ENCODE data around the gene MCAT.

DNA sequence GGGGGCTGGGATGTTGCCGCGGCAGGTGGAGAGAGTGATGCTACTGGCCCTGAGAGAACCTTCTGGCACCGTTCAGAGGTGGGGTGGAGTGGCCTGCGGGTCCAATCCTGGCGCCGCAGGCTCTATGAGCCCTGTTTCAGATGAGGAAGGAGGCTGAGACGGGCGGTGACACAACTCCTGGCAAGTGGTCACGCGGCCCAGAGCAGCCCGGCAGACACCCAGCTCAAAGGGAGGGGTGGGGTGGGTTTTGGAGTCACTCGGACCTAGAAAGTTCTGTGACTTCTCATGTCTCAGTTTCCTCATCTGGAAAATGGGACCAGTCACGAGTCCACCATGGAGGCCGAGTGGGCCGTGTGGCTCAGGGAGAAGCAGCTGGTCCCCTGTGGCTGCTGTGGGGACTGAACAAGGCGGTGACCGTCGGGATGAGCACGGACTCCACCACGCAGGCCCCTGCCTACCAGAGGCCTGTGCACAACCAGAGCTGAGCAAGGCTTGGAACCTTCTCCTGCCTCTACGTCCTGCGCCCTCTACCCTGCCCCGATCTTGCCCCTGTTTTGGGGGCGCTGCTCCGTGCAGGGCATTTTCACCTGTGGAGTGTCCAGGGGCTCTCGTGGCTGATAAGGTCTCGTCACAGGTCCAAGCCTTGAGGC is 11.8 kb upstream of the MCAT start:
- TF ChIP-seq POLR2AphosphoS5 (IDR thresholded peaks at IDR 0.05): peak in 1 of 3 donors; percentile 53
- TF ChIP-seq, protein P1, sequence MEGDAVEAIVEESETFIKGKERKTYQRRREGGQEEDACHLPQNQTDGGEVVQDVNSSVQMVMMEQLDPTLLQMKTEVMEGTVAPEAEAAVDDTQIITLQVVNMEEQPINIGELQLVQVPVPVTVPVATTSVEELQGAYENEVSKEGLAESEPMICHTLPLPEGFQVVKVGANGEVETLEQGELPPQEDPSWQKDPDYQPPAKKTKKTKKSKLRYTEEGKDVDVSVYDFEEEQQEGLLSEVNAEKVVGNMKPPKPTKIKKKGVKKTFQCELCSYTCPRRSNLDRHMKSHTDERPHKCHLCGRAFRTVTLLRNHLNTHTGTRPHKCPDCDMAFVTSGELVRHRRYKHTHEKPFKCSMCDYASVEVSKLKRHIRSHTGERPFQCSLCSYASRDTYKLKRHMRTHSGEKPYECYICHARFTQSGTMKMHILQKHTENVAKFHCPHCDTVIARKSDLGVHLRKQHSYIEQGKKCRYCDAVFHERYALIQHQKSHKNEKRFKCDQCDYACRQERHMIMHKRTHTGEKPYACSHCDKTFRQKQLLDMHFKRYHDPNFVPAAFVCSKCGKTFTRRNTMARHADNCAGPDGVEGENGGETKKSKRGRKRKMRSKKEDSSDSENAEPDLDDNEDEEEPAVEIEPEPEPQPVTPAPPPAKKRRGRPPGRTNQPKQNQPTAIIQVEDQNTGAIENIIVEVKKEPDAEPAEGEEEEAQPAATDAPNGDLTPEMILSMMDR (IDR thresholded peaks at IDR 0.05 in 8 of 11, conservative IDR thresholded peaks at IDR 0.05 in 3 of 11): no peak
- no peak for TF ChIP-seq POLR2A (IDR thresholded peaks at IDR 0.05)
